ENCODE results near the gene STK17B. TPM values are rescaled to one million over a fixed set of nuclear protein-coding genes. Genes with fewer than 3 reads are reported as not detected.
A peak's percentile ranks its signal among the peaks of the same experiment; 100 is the strongest.

The STK17B gene
- total RNA-seq, 3 donors from 2014 or later: 51.7 to 85.8 (median 57.7) TPM

GRCh38 chr2:196215376-196215775, 44.0 kb upstream of the STK17B start:
- Histone ChIP-seq H3K4me3 (no peak overlapping the region), H3K27me3 (no peaks in the 10 kb centered on the region), H3K27ac (no peak overlapping the region), H3K9me3 (no peaks in the 10 kb centered on the region), H3K4me1 (no peaks in the 10 kb centered on the region), H3K36me3 (no peaks in the 10 kb centered on the region)
- intact Hi-C loops (cut with DNase I; ENCODE audit: low total_unique reads): no loop called here
- DNase-seq (ENCODE audit: low spot score in 2 of 2): no peak
- TF ChIP-seq CTCF (IDR thresholded peaks at IDR 0.05) (no peak), POLR2AphosphoS5 (IDR thresholded peaks at IDR 0.05) (no peak), POLR2A (IDR thresholded peaks at IDR 0.05) (no peak)

- H3K9me3 ChIP-seq: no peaks in the 10 kb centered on the region
- no peak for TF ChIP-seq POLR2AphosphoS5 (IDR thresholded peaks at IDR 0.05)
- no peak for TF ChIP-seq POLR2A (IDR thresholded peaks at IDR 0.05)
- no peak for TF ChIP-seq CTCF (IDR thresholded peaks at IDR 0.05)
- intact Hi-C loops (cut with DNase I; ENCODE audit: low total_unique reads): no loop called here
- no peaks in the 10 kb centered on the region for H3K36me3 ChIP-seq
- no peak overlapping the region for H3K4me3 ChIP-seq
- no peaks in the 10 kb centered on the region for H3K4me1 ChIP-seq
- DNase-seq (ENCODE audit: low spot score in 2 of 2): no peak
- H3K27me3 ChIP-seq: no peaks in the 10 kb centered on the region
- H3K27ac ChIP-seq: no peak overlapping the region
Measured at GRCh38 chr2:196214156-196214555, 42.8 kb upstream of the STK17B start.

- Histone ChIP-seq H3K27ac (no peak overlapping the region), H3K9me3 (no peaks in the 10 kb centered on the region), H3K4me3 (no peak overlapping the region), H3K4me1 (no peaks in the 10 kb centered on the region), H3K36me3 (no peaks in the 10 kb centered on the region), H3K27me3 (no peaks in the 10 kb centered on the region)
- intact Hi-C loops (cut with DNase I; ENCODE audit: low total_unique reads): no loop called here
- no peak for DNase-seq (ENCODE audit: low spot score in 2 of 2)
- TF ChIP-seq CTCF (IDR thresholded peaks at IDR 0.05): no peak
- no peak for TF ChIP-seq POLR2AphosphoS5 (IDR thresholded peaks at IDR 0.05)
- no peak for TF ChIP-seq POLR2A (IDR thresholded peaks at IDR 0.05)
Measured at GRCh38 chr2:196213252-196213980, 42.0 kb upstream of the STK17B start.

- TF ChIP-seq CTCF (IDR thresholded peaks at IDR 0.05) (no peak), POLR2A (IDR thresholded peaks at IDR 0.05) (no peak), POLR2AphosphoS5 (IDR thresholded peaks at IDR 0.05) (no peak)
- DNase-seq (ENCODE audit: low spot score in 2 of 2): no peak
- Histone ChIP-seq H3K27me3 (no peaks in the 10 kb centered on the region), H3K4me1 (peaks cover 3 to 8% of the 10 kb centered on the region in 2 donors), H3K9me3 (no peaks in the 10 kb centered on the region), H3K4me3 (no peak overlapping the region), H3K27ac (no peak overlapping the region), H3K36me3 (no peaks in the 10 kb centered on the region)
- intact Hi-C loops (cut with DNase I; ENCODE audit: low total_unique reads): no loop called here
Measured at GRCh38 chr2:196208915-196209314, 37.5 kb upstream of the STK17B start.

GRCh38 chr2:196206804-196207203, 35.4 kb upstream of the STK17B start:
- peak overlapping the region in 1 of 2 donors; percentile 77 for H3K27ac ChIP-seq
- DNase-seq (ENCODE audit: low spot score in 2 of 2): peak in 1 of 2 donors; percentile 39
- H3K4me3 ChIP-seq: no peak overlapping the region
- H3K9me3 ChIP-seq: no peaks in the 10 kb centered on the region
- no peaks in the 10 kb centered on the region for H3K27me3 ChIP-seq
- no peak for TF ChIP-seq CTCF (IDR thresholded peaks at IDR 0.05)
- TF ChIP-seq POLR2AphosphoS5 (IDR thresholded peaks at IDR 0.05): peak in 2 of 3 donors; percentile 51 to 79
- no peaks in the 10 kb centered on the region for H3K36me3 ChIP-seq
- H3K4me1 ChIP-seq: peaks cover 3 to 10% of the 10 kb centered on the region in 2 donors
- intact Hi-C loops (cut with DNase I; ENCODE audit: low total_unique reads): no loop called here
